ENCODE measurements around the gene ADAP1. TPM values are rescaled to one million over a fixed set of nuclear protein-coding genes. Genes with fewer than 3 reads are reported as not detected.

Gene ADAP1
- total and polyA plus RNA-seq, 9 donors = 2.0 to 6.1 (median 3.3) TPM

DNA sequence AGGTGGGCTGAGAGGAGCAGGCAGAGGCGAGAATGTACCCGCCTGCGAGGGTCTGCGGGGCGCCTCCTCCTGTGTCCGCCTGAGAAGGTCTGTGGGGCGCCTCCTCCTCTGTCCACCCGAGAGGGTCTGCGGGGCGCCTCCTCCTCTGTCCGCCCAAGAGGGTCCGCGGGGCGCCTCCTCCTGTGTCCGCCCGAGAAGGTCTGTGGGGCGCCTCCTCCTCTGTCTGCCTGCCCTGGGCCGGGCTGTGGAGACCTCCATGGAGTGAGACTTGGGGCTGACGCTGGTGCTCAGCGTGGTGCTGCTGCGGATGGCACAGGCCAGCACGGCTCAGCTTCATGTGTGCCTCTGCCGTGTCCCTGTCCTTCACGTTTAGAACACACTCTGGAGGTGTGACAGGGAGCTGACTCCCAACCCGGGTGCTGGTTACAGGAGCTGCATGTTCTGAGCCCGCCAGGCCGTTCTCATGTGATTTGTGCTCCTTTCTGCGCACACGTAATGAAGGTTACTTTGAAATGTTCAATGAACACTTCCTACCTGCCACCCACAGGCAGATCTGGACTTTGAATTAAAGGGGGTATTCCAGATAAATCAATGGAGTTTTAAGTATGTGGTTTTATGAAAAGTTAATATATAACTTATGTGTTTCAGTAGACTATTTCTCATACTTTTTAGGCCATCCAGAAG is 98.7 kb downstream of the ADAP1 start:
- no peak overlapping the region for H3K27ac ChIP-seq (ENCODE audit: low read length)
- peaks cover 94% of the 10 kb centered on the region for H3K36me3 ChIP-seq (ENCODE audit: control insufficient read depth, insufficient read depth, low read length)
- H3K27me3 ChIP-seq (ENCODE audit: control insufficient read depth, insufficient read depth, low read length) = no peaks in the 10 kb centered on the region
- H3K4me3 ChIP-seq (ENCODE audit: low read length) = no peak overlapping the region
- no peaks in the 10 kb centered on the region for H3K4me1 ChIP-seq (ENCODE audit: control insufficient read depth, insufficient read depth, low read length)
- 96% methylated on average over 15 of the region's 29 CpGs for WGBS (ENCODE audit: insufficient coverage)
- DNase-seq = no peak
- no peaks in the 10 kb centered on the region for H3K9me3 ChIP-seq (replicated peaks; ENCODE audit: control insufficient read depth, low read depth, low read length)

DNA sequence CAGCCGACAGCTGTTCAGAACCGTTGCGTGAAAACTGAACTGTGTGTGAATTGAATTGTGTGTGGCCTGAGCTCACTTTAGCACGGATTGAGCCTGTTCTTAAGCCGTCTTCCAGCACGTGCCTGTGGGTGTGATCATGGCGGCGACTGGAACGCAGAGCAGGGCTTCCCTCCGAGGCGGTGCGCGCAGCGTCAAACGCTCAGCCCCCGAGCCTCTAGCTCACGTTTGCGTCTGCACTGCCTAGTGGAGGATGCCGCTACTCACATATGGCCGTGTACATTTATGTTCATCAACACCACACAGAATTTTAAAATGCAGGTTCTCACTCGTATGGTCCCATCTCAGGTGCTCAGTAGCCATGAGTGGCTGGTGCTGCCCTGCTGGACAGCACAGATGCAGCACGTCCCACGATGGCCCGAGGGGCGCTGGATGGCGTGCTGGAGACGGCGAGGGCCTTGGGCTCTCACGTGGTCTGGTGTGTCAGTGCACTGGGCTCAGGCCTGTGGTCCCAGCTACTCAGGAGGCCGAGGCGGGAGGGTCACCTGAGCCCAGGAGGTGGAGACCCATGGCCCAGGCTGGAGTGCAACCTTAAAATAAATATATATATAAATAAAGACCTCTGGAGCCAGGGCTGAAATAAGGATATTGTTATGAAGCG is 100.2 kb downstream of the ADAP1 start:
- WGBS (ENCODE audit: insufficient coverage) = 93% methylated on average over 17 of the region's 32 CpGs
- Histone ChIP-seq H3K36me3 (ENCODE audit: control insufficient read depth, insufficient read depth, low read length) (peaks cover 93% of the 10 kb centered on the region), H3K4me3 (ENCODE audit: low read length) (no peak overlapping the region), H3K27ac (ENCODE audit: low read length) (no peak overlapping the region), H3K4me1 (ENCODE audit: control insufficient read depth, insufficient read depth, low read length) (no peaks in the 10 kb centered on the region), H3K27me3 (ENCODE audit: control insufficient read depth, insufficient read depth, low read length) (no peaks in the 10 kb centered on the region), H3K9me3 (replicated peaks; ENCODE audit: control insufficient read depth, low read depth, low read length) (no peaks in the 10 kb centered on the region)
- DNase-seq = no peak

DNA sequence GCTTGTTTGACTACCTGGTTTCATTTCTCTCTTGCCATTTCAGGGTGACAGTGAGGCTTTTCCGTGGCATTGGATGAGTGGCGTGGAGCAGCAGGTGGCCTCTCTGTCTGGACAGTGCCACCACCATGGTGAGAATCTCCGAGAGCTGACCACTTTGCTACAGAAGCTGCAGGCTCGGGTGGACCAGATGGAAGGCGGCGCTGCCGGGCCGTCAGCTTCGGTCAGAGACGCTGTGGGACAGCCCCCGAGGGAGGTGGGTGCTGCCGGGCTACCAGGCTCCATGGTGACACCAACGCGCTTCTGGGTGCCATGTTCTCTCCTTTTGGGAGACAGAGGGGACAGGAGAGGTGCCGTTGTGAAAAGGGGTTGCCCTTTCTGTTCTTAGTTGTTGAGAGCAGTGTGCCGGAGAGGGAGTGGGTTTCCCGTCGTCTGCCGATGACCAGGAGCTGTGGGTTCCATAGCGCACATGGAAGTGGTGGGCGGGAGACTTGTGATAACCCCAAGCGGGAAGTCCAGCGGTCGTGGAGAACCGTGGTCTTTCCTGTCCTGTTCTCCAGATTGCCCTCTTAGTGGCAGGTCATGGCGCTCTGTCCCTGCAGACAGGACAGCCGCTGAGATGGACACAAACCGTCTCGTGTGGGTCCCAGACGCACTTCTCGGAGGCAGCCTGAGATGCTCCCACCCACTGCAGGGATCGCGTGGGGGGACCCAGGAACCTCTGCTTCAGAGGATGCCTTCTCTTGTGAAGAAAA is 100.9 kb downstream of the ADAP1 start:
- Histone ChIP-seq H3K27ac (ENCODE audit: low read length) (no peak overlapping the region), H3K4me3 (ENCODE audit: low read length) (no peak overlapping the region), H3K36me3 (ENCODE audit: control insufficient read depth, insufficient read depth, low read length) (peaks cover 93% of the 10 kb centered on the region), H3K27me3 (ENCODE audit: control insufficient read depth, insufficient read depth, low read length) (no peaks in the 10 kb centered on the region), H3K4me1 (ENCODE audit: control insufficient read depth, insufficient read depth, low read length) (no peaks in the 10 kb centered on the region), H3K9me3 (replicated peaks; ENCODE audit: control insufficient read depth, low read depth, low read length) (no peaks in the 10 kb centered on the region)
- DNase-seq = no peak
- WGBS (ENCODE audit: insufficient coverage) = 92% methylated on average over 33 of the region's 33 CpGs

DNA sequence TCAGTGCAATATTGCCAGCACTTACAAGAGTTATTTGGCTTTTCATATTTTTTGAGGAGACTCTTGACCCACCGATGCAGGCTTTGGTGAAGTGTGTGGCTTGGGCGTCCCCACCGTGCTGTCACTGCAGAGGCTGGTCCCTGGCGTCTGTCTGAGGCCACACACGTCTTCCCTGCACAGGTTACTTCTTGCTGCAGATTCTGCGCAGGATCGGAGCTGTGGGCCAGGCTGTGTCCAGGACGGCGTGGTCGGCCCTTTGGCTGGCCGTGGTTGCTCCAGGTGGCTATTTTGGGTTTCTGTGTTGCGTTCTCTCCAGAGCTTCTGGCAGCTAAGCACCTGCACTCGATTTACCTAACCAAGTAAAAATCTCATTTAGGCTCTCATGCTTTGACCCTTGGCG is 103.3 kb downstream of the ADAP1 start:
- no peak for DNase-seq
- H3K9me3 ChIP-seq (replicated peaks; ENCODE audit: control insufficient read depth, low read depth, low read length) = no peaks in the 10 kb centered on the region
- H3K27me3 ChIP-seq (ENCODE audit: control insufficient read depth, insufficient read depth, low read length) = no peaks in the 10 kb centered on the region
- H3K36me3 ChIP-seq (ENCODE audit: control insufficient read depth, insufficient read depth, low read length) = peaks cover 87% of the 10 kb centered on the region
- no peak overlapping the region for H3K27ac ChIP-seq (ENCODE audit: low read length)
- no peak overlapping the region for H3K4me3 ChIP-seq (ENCODE audit: low read length)
- 88% methylated on average over 14 of the region's 14 CpGs for WGBS (ENCODE audit: insufficient coverage)
- H3K4me1 ChIP-seq (ENCODE audit: control insufficient read depth, insufficient read depth, low read length) = no peaks in the 10 kb centered on the region

DNA sequence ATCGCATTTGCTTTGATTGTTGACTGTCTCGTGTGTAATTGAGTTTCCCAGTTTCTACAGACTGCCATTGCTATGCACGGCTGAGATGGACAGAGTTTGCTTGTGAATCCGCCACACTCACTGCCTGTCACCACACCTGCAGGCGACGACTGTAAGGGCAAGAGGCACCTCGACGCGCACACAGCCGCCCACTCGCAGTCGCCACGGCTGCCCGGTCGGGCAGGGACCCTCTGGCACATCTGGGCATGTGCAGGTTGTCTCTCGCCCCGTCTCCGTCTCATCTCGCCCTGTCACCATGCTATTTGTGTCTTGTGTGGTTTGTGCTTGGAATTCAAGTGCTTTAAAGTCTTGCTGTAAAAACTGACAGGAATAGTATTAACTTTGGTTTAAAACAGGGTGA is 104.7 kb downstream of the ADAP1 start:
- Histone ChIP-seq H3K27ac (ENCODE audit: low read length) (no peak overlapping the region), H3K9me3 (replicated peaks; ENCODE audit: control insufficient read depth, low read depth, low read length) (no peaks in the 10 kb centered on the region), H3K36me3 (ENCODE audit: control insufficient read depth, insufficient read depth, low read length) (peaks cover 81% of the 10 kb centered on the region), H3K4me3 (ENCODE audit: low read length) (no peak overlapping the region), H3K4me1 (ENCODE audit: control insufficient read depth, insufficient read depth, low read length) (no peaks in the 10 kb centered on the region), H3K27me3 (ENCODE audit: control insufficient read depth, insufficient read depth, low read length) (no peaks in the 10 kb centered on the region)
- DNase-seq = no peak
- WGBS (ENCODE audit: insufficient coverage) = 92% methylated on average over 17 of the region's 19 CpGs

DNA sequence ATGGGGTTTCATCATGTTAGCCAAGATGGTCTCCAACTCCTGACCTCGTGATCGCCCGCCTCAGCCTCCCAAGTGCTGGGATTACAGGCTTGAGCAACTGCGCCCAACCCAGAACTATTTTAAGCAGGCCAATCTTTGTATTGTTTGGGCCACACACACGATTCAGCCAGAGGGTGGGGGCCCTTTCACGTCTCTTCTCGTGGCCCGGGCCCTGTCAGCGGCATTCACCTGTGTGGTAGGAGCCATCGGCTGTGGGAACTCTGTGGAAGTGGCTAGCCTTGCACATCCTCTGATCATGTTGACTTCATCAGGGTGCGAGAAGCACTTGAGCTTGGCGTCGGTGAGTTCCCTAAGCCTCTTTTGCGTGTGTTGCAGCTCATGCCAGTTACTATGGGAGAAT is 105.3 kb downstream of the ADAP1 start:
- Histone ChIP-seq H3K27me3 (ENCODE audit: control insufficient read depth, insufficient read depth, low read length) (no peaks in the 10 kb centered on the region), H3K36me3 (ENCODE audit: control insufficient read depth, insufficient read depth, low read length) (peaks cover 81% of the 10 kb centered on the region), H3K4me1 (ENCODE audit: control insufficient read depth, insufficient read depth, low read length) (no peaks in the 10 kb centered on the region), H3K9me3 (replicated peaks; ENCODE audit: control insufficient read depth, low read depth, low read length) (no peaks in the 10 kb centered on the region), H3K27ac (ENCODE audit: low read length) (no peak overlapping the region), H3K4me3 (ENCODE audit: low read length) (no peak overlapping the region)
- 94% methylated on average over 14 of the region's 14 CpGs for WGBS (ENCODE audit: insufficient coverage)
- DNase-seq = no peak

Other genes with a start within 250 kb of the ADAP1 start
- gene DNAAF5, start 228.0 kb downstream of the ADAP1 start, total RNA-seq = 14.3 TPM
- 10 to 100 TPM; 22.5 to 28.4 (median 26.3) TPM for gene DNAAF5, start 228.0 kb downstream of the ADAP1 start, polyA plus RNA-seq (ENCODE audit: insufficient read depth in 1 of 8, insufficient read length in 8 of 8, low replicate concordance in 1 of 8)
- gene PRKAR1B, start 227.4 kb downstream of the ADAP1 start, total RNA-seq = 23.1 TPM
- gene PRKAR1B, start 227.4 kb downstream of the ADAP1 start, polyA plus RNA-seq (ENCODE audit: insufficient read depth in 1 of 8, insufficient read length in 8 of 8, low replicate concordance in 1 of 8) = 10 to 100 TPM; 32.4 to 45.4 (median 38.5) TPM
- 151 TPM for gene SUN1, start 122.2 kb downstream of the ADAP1 start, total RNA-seq
- 100 to 1,000 TPM; 150 to 238 (median 175) TPM for gene SUN1, start 122.2 kb downstream of the ADAP1 start, polyA plus RNA-seq (ENCODE audit: insufficient read depth in 1 of 8, insufficient read length in 8 of 8, low replicate concordance in 1 of 8)
- gene GET4, start 78.1 kb downstream of the ADAP1 start, total RNA-seq = 26.6 TPM
- gene GET4, start 78.1 kb downstream of the ADAP1 start, polyA plus RNA-seq (ENCODE audit: insufficient read depth in 1 of 8, insufficient read length in 8 of 8, low replicate concordance in 1 of 8) = 10 to 100 TPM; 31.9 to 50.2 (median 42.3) TPM
- 10.3 TPM for gene COX19, start 20.9 kb upstream of the ADAP1 start, total RNA-seq
- gene COX19, start 20.9 kb upstream of the ADAP1 start, polyA plus RNA-seq (ENCODE audit: insufficient read depth in 1 of 8, insufficient read length in 8 of 8, low replicate concordance in 1 of 8) = 10 to 100 TPM in 5 of 8 donors, 1 to 10 TPM in 3; 8.9 to 12.4 (median 10.7) TPM
- gene CYP2W1, start 28.5 kb upstream of the ADAP1 start, total RNA-seq = 0.62 TPM
- 10 to 100 TPM in 2 of 8 donors, 1 to 10 TPM in 2, under 1 TPM in 4; 0.69 to 26.3 (median 1.0) TPM for gene CYP2W1, start 28.5 kb upstream of the ADAP1 start, polyA plus RNA-seq (ENCODE audit: insufficient read depth in 1 of 8, insufficient read length in 8 of 8, low replicate concordance in 1 of 8)
- gene GPR146, start 89.9 kb upstream of the ADAP1 start, total RNA-seq = 2.7 TPM
- 1 to 10 TPM; 2.3 to 4.8 (median 3.4) TPM for gene GPR146, start 89.9 kb upstream of the ADAP1 start, polyA plus RNA-seq (ENCODE audit: insufficient read depth in 1 of 8, insufficient read length in 8 of 8, low replicate concordance in 1 of 8)
- 9.6 TPM for gene GPER1, start 133.4 kb upstream of the ADAP1 start, total RNA-seq
- 10 to 100 TPM in 7 of 8 donors, 1 to 10 TPM in 1; 9.6 to 17.7 (median 11.7) TPM for gene GPER1, start 133.4 kb upstream of the ADAP1 start, polyA plus RNA-seq (ENCODE audit: insufficient read depth in 1 of 8, insufficient read length in 8 of 8, low replicate concordance in 1 of 8)
- gene ZFAND2A, start 205.5 kb upstream of the ADAP1 start, total RNA-seq = 16.3 TPM
- gene ZFAND2A, start 205.5 kb upstream of the ADAP1 start, polyA plus RNA-seq (ENCODE audit: insufficient read depth in 1 of 8, insufficient read length in 8 of 8, low replicate concordance in 1 of 8) = 10 to 100 TPM; 13.0 to 19.2 (median 15.7) TPM

Data from muscle of leg (tissue), 11 donors.